GM23248 (cell line): ENCODE measurements around the gene PLCH1.

Source experiments
- EZH2 ChIP-seq: fragments of 200-600 bp; sonication (generic); IDR thresholded peaks from 2 replicates; pipeline ENCODE4 v1.6.1; 2018; ENCODE audit warnings: antibody characterized with exemption, mild to moderate bottlenecking; ENCODE audit not compliant: insufficient read depth, poor library complexity, severe bottlenecking
- EZH2phosphoT487 ChIP-seq: fragments of 200-600 bp; sonication (generic); IDR thresholded peaks from 2 replicates; pipeline ENCODE4 v1.6.1; 2018; ENCODE audit warnings: antibody characterized with exemption, moderate library complexity, mild to moderate bottlenecking, low read depth; ENCODE audit not compliant: insufficient read depth

DNA sequence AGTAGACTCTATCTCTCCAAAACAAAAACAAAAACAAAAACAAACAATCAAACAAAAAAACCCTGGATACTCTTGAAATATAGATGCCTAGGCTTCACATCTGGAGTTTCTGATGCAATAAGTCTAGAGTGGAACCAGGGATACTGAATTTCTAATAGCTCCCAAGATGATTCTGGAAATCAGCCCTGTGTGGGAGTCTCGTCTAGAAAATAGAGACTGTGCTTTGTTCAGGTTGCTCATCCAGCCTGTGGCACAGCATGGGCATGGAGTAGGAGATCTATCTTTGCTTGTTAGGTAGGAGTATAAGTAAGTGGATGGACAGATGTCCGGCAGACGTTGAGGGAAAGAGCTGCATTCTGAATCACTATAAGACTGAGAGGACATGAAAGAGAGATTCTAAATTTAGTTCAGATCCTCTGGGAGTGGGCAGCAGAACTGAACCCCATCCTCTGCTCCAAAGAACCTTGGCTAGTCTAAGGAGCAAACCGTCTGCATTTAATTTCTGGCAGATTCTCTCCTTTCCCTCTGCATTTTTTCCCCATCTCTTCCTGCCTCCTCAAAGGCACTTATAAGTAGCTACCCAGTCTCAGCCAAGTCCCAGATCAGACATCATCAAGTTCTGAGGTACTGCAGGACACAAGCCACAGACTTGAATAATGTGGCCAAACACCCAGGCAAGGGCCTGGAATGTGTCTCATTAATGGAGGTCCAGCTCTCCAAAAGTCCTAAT is 358.8 kb downstream of the PLCH1 start:
- TF ChIP-seq EZH2 (no peak), EZH2phosphoT487 (no peak)
